Spleen (tissue), 7 donors: ENCODE results near the gene SMIM45.

Source experiments
- CTCF ChIP-seq, 11 experiments: fragments of 200-600 bp in 7 of 11; fragments of 450-650 bp in 4 of 11; sonication (generic) in 4 of 11; IDR thresholded peaks in 8 of 11; conservative IDR thresholded peaks in 3 of 11; 1 replicate in 7 of 11; 2 replicates in 4 of 11; pipeline versions ENCODE4 v1.4.0 to v1.8.0; 2016 to 2021; ENCODE audit warnings: antibody characterized with exemption in 11 of 11, inconsistent platforms in 4 of 11, mild to moderate bottlenecking in 1 of 11
- POLR2A ChIP-seq, 3 donors: fragments of 450-650 bp; IDR thresholded peaks; one replicate each; pipeline ENCODE4 v1.5.1; 2017; ENCODE audit warnings: antibody characterized with exemption in 3 of 3, mild to moderate bottlenecking in 1 of 3
- POLR2AphosphoS5 ChIP-seq, 3 donors: sonication (generic); formaldehyde crosslinking; IDR thresholded peaks; one replicate each; pipeline ENCODE4 v1.5.1; 2017; ENCODE audit warnings: antibody characterized with exemption in 3 of 3
- donor health status: DM: no; HTN: no; CAD: no; lungs with moderate emphysema.
- donor health status: DM: no; HTN: no; CAD: no.
- donor health status: DM: no; HTN: no; CAD: no.

- no peak for TF ChIP-seq CTCF (IDR thresholded peaks at IDR 0.05 in 8 of 11, conservative IDR thresholded peaks at IDR 0.05 in 3 of 11)
- no peak for TF ChIP-seq POLR2A (IDR thresholded peaks at IDR 0.05)
- no peak for TF ChIP-seq POLR2AphosphoS5 (IDR thresholded peaks at IDR 0.05)
These were observed 56.0 kb downstream of the SMIM45 start for GRCh38 chr22:42007922-42008321.
